K562 (cell line): ENCODE data around the gene TRAF5. TPM values are rescaled to one million over a fixed set of nuclear protein-coding genes. Genes with fewer than 3 reads are reported as not detected.

Experiments used
- ATAC-seq: fragments of 200-7000 bp; cut with Tn5 transposase; 3 replicates; pipeline ENCODE4 v1.9.1; 2020; ENCODE audit warnings: moderate library complexity
- BruUV-seq: library from RNA; stranded (reverse); fragments of 400-500 nt; replicated peaks from 2 replicates; lab custom pipeline; 2021; lab: Mats Ljungman, UMichigan
- CTCF ChIA-PET: fragments of 300-600 bp; formaldehyde crosslinking; extraction: SDS; loops from one replicate; lab custom pipeline; 2021; ENCODE audit warnings: low intra/inter-chr PET ratio; lab: Yijun Ruan, JAX
- POLR2A ChIA-PET: fragments of 300-600, 350-650 bp; sonication (Branson Sonifier 250); formaldehyde crosslinking; extraction: SDS; loops from one replicate; lab custom pipeline; 2021; ENCODE audit warnings: antibody characterized with exemption, inconsistent platforms; lab: Yijun Ruan, JAX
- DNase-seq, 4 experiments: peaks; one replicate each; pipeline versions ENCODE4 v3.0.0 to v3.0.0-alpha.2; 2011 to 2018; ENCODE audit warnings: low spot score in 3 of 4, mixed read lengths in 3 of 4; ENCODE audit errors: extremely low read depth in 1 of 4
- FAIRE-seq: peaks from 2 replicates; lab custom pipeline; 2011; peaks lifted over from hg19 to GRCh38; lab: Jason Lieb, UNC
- H2AFZ ChIP-seq: 2 replicates; pipeline ENCODE4 v1.6.0; 2011; ENCODE audit warnings: low read depth, low read length, control low read depth, inconsistent platforms
- H3K27ac ChIP-seq: fragments of 200-600 bp; 3 replicates; pipeline ENCODE4 v1.8.0; 2011; ENCODE audit warnings: low read depth, mild to moderate bottlenecking, control low read depth, inconsistent platforms, low read length, moderate library complexity, mixed read lengths; ENCODE audit errors: extremely low read depth
- H3K27me3 ChIP-seq, 2 experiments: fragments of 300-600 bp in 1 of 2; 2 replicates in 1 of 2; 3 replicates in 1 of 2; pipeline versions ENCODE4 v1.6.0 to v1.8.0; 2011; ENCODE audit warnings: inconsistent platforms in 2 of 2, low read length in 2 of 2, mild to moderate bottlenecking in 1 of 2, mixed read lengths in 1 of 2, moderate library complexity in 1 of 2; ENCODE audit not compliant: control insufficient read depth in 2 of 2, insufficient read depth in 2 of 2
- H3K36me3 ChIP-seq: fragments of 300-600 bp; 3 replicates; pipeline ENCODE4 v1.8.0; 2011; ENCODE audit warnings: mild to moderate bottlenecking, low read length, inconsistent platforms; ENCODE audit not compliant: control insufficient read depth, insufficient read depth
- H3K4me1 ChIP-seq, 2 experiments: fragments of 200-600 bp in 1 of 2; replicated peaks in 1 of 2; 2 replicates in 1 of 2; 3 replicates in 1 of 2; pipeline versions ENCODE4 v1.5.1 to v1.8.0; 2011; ENCODE audit warnings: inconsistent platforms in 2 of 2, low read length in 2 of 2, mild to moderate bottlenecking in 1 of 2, mixed read lengths in 1 of 2, moderate library complexity in 1 of 2; ENCODE audit not compliant: control insufficient read depth in 2 of 2, insufficient read depth in 2 of 2
- H3K4me2 ChIP-seq: 2 replicates; pipeline ENCODE4 v1.6.1; 2011; ENCODE audit warnings: low read length, control low read depth, inconsistent platforms, mixed read lengths; ENCODE audit not compliant: insufficient read depth
- H3K4me3 ChIP-seq: fragments of 200-600 bp; sonication (generic), shearing (Covaris generic); 2 replicates; pipeline ENCODE4 v1.5.1; 2016; ENCODE audit warnings: control low read depth, inconsistent platforms
- H3K79me2 ChIP-seq: fragments of 200-600 bp; 3 replicates; pipeline ENCODE4 v1.8.0; 2011; ENCODE audit warnings: low read length, inconsistent platforms; ENCODE audit not compliant: control insufficient read depth, insufficient read depth
- H3K9ac ChIP-seq, 2 experiments: 2 replicates each; pipeline versions ENCODE4 v1.6.0 to v1.6.1; 2011; ENCODE audit warnings: low read depth in 2 of 2, low read length in 2 of 2, control low read depth in 1 of 2, inconsistent platforms in 1 of 2, mild to moderate bottlenecking in 1 of 2, mixed read lengths in 1 of 2; ENCODE audit not compliant: insufficient read depth in 1 of 2
- H3K9me1 ChIP-seq: one replicate; pipeline ENCODE4 v1.6.0; 2011; ENCODE audit warnings: inconsistent platforms, mild to moderate bottlenecking, low read length, moderate library complexity; ENCODE audit not compliant: control insufficient read depth, insufficient read depth
- H3K9me3 ChIP-seq: replicated peaks from 2 replicates; pipeline ENCODE4 v1.5.1; 2011; ENCODE audit warnings: low read depth, low read length, inconsistent platforms; ENCODE audit not compliant: control insufficient read depth, insufficient read depth
- H4K20me1 ChIP-seq: replicated peaks from 2 replicates; pipeline ENCODE4 v1.6.1; 2011; ENCODE audit warnings: low read length, inconsistent platforms, mixed read lengths; ENCODE audit not compliant: control insufficient read depth, insufficient read depth
- ATF1 ChIP-seq, 2 experiments: fragments of 450-650 bp in 1 of 2; IDR thresholded peaks; 2 replicates each; pipeline ENCODE4 v1.6.1; 2016; ENCODE audit warnings: missing compliant biosample characterization in 1 of 2, missing genetic modification characterization in 1 of 2
- BACH1 ChIP-seq: fragments of 200-800 bp; sonication (Bioruptor generic); IDR thresholded peaks from 2 replicates; pipeline ENCODE4 v1.6.1; 2016; ENCODE audit warnings: missing genetic modification characterization, missing compliant biosample characterization
- HDAC1 ChIP-seq, 2 experiments: fragments of 450-650 bp; IDR thresholded peaks; 2 replicates each; pipeline ENCODE4 v1.6.1; 2016 to 2017; ENCODE audit warnings: inconsistent platforms in 1 of 2, mild to moderate bottlenecking in 1 of 2, moderate library complexity in 1 of 2
- ZC3H8 ChIP-seq: fragments of 450-650 bp; IDR thresholded peaks from 2 replicates; pipeline ENCODE4 v1.6.1; 2017
- ZNF134 ChIP-seq: fragments of 250-450 bp; sonication (Bioruptor Pico); conservative IDR thresholded peaks from 2 replicates; pipeline ENCODE4 v1.4.0; 2020
- ZNF232 ChIP-seq: sonication (generic); formaldehyde crosslinking; IDR thresholded peaks from 2 replicates; pipeline ENCODE4 v1.8.0; 2022; ENCODE audit warnings: mild to moderate bottlenecking, missing genetic modification reagents
- ZNF316 ChIP-seq: fragments of 450-650 bp; IDR thresholded peaks from 2 replicates; pipeline ENCODE4 v1.6.1; 2016
- WGBS: fragments of 100-300 bp; shearing (Covaris generic); methylation state at CpG from one replicate; pipeline ENCODE4 v1.1.6; 2016; ENCODE audit warnings: low coverage, mixed read lengths; ENCODE audit not compliant: insufficient coverage; ENCODE audit errors: missing lambda C conversion rate; 5-methylcytosine and 5-hydroxymethylcytosine counted together
- in situ Hi-C: fragments of 300-500 bp; cut with MboI; formaldehyde crosslinking; loops from 4 replicates; pipeline ENCODE4 v1.15.0; 2018; ENCODE audit warnings: inconsistent platforms, mixed read lengths
- intact Hi-C: fragments of 100-400 bp; cut with micrococcal nuclease; formaldehyde crosslinking; loops from 2 replicates; pipeline ENCODE4 v1.14.2; 2022
- polyA plus RNA-seq, 8 experiments: library from polyadenylated mRNA; depleted of rRNA in 4 of 8; stranded (reverse) in 5 of 8; unstranded in 3 of 8; fragments of >200 nt; fragmentation: Nextera tagmentation in 2 of 8; fragmentation: Illumina TruSeq in 1 of 8; extraction: Ambion mirVana in 2 of 8; extraction: Trizol in 1 of 8; gene quantifications; 2 replicates each; pipeline versions ENCODE4 v1.2.1 to v1.2.3, GENCODE V29; 2011 to 2014; ENCODE audit warnings: inconsistent platforms in 1 of 8, missing spikeins in 1 of 8
- total RNA-seq, 7 experiments: library from RNA; depleted of rRNA in 6 of 7; stranded (reverse); fragments of >200 nt in 6 of 7; fragmentation: Illumina TruSeq in 2 of 7; extraction: Trizol in 2 of 7; gene quantifications; 2 replicates each; pipeline versions ENCODE4 v1.2.1 to v1.2.3, GENCODE V29; 2011 to 2021; ENCODE audit warnings: low replicate concordance in 1 of 7

TRAF5 gene
- total and polyA plus RNA-seq, 9 of the 15 experiments (the other 6 are each of a cell fraction or from before 2014, with no cell fraction given), result 2.0 to 9.3 (median 5.3) TPM

DNA sequence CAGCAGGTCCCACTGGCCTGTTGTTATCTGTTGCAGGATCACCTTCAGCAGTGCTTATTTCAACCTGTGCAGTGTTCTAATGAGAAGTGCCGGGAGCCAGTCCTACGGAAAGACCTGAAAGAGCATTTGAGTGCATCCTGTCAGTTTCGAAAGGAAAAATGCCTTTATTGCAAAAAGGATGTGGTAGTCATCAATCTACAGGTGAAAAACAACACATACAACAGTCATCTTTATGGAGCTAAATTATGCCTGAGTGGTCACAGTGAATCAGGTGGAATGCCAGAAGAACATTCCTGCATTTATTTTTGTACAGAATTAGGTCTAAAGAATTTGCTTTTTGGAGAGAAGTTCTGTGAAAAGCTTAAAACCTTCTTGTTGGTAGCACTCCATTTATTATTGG is 33.2 kb downstream of the TRAF5 start:
- TF ChIP-seq ZC3H8, result no peak
- TF ChIP-seq BACH1, result no peak
- 0 out of 2 replicates have a peak, but pooled peaks have one; percentile 3 for TF ChIP-seq ZNF316
- CTCF ChIA-PET, result no interaction called here
- Histone ChIP-seq H2AFZ (no peak overlapping the region), H3K9ac (peak overlapping the region in 1 of 2 experiments; percentile 45; a peak in 1 of 4 replicates), H3K4me1 (peaks cover 0 to 4% of the 10 kb centered on the region in 2 experiments; a peak in 2 of 5 replicates), H3K79me2 (no peaks in the 10 kb centered on the region), H3K36me3 (peaks cover 9% of the 10 kb centered on the region; the same call in 1 of the 3 replicates), H3K4me3 (no peak overlapping the region), H3K27me3 (no peaks in the 10 kb centered on the region), H4K20me1 (no peaks in the 10 kb centered on the region), H3K27ac (no peak overlapping the region), H3K4me2 (no peak overlapping the region), H3K9me1 (no peaks in the 10 kb centered on the region), H3K9me3 (no peaks in the 10 kb centered on the region)
- in situ Hi-C loops, result no loop called here
- no peak for DNase-seq
- POLR2A ChIA-PET, result interaction anchor here (1.8 to 2.1 kb wide), 5 partner anchors 9 to 23 kb away, joined by 4 to 8 read pairs (median 5); no protein-coding TSS in a partner anchor
- intact Hi-C loops, result no loop called here
- BruUV-seq, result no TSS peak
- FAIRE-seq, result no peak
- ATAC-seq, result peak; percentile 49; the same call in 1 of the 3 replicates
- 57% methylated on average over 3 of the region's 3 CpGs for WGBS

GRCh38 chr1:211361202-211361601 is 34.6 kb downstream of the TRAF5 start:
- no peaks in the 10 kb centered on the region for H4K20me1 ChIP-seq
- no peaks in the 10 kb centered on the region for H3K9me3 ChIP-seq
- ATAC-seq (no peak), FAIRE-seq (no peak), DNase-seq (no peak)
- no peaks in the 10 kb centered on the region for H3K9me1 ChIP-seq
- in situ Hi-C loops, result no loop called here
- intact Hi-C loops, result no loop called here
- H3K27me3 ChIP-seq, result no peaks in the 10 kb centered on the region
- no peak overlapping the region for H3K4me3 ChIP-seq
- ChIA-PET CTCF (no interaction called here), POLR2A (interaction anchor here (0.7 to 2.0 kb wide), 5 partner anchors 12 to 1038 kb away, joined by 3 to 8 read pairs (median 4); no protein-coding TSS in a partner anchor)
- H3K4me1 ChIP-seq, result peaks cover 0 to 4% of the 10 kb centered on the region in 2 experiments; a peak in 2 of 5 replicates
- peaks cover 8% of the 10 kb centered on the region; the same call in 1 of the 3 replicates for H3K36me3 ChIP-seq
- no peak overlapping the region for H3K9ac ChIP-seq
- BruUV-seq, result no TSS peak
- TF ChIP-seq ZNF232 (no peak), ZNF134 (CRISPR knock-in tag) (peak; percentile 59; the same call in 1 of the 2 replicates), ATF1 (CRISPR knock-in tag; IDR thresholded peaks at IDR 0.05) (no peak), ATF1 (tag; IDR thresholded peaks at IDR 0.05) (no peak), HDAC1 (IDR thresholded peaks at IDR 0.05) (no peak)
- H3K27ac ChIP-seq, result no peak overlapping the region
- no peak overlapping the region for H3K4me2 ChIP-seq
- 43% methylated on average over 1 of the region's 1 CpG for WGBS
- 0 out of 2 replicates have a peak overlapping the region, but pooled peaks have one; percentile 29 for H2AFZ ChIP-seq
- no peaks in the 10 kb centered on the region for H3K79me2 ChIP-seq
